ENCODE results near the gene RNU6-9. TPM values are rescaled to one million over a fixed set of nuclear protein-coding genes. Genes with fewer than 3 reads are reported as not detected.

The RNU6-9 gene
- total RNA-seq, 4 donors from 2014 or later = not detected

- peaks cover 48% of the 10 kb centered on the region for H3K27me3 ChIP-seq
- peaks cover 49% of the 10 kb centered on the region for H3K4me1 ChIP-seq
- no peak for DNase-seq (ENCODE audit: low spot score in 2 of 2)
- H3K9me3 ChIP-seq = no peaks in the 10 kb centered on the region
- H3K36me3 ChIP-seq = no peaks in the 10 kb centered on the region
- WGBS = no CpG with 5 or more reads among the region's 12 CpGs
- H3K27ac ChIP-seq = no peak overlapping the region
- H3K4me3 ChIP-seq = no peak overlapping the region
- TF ChIP-seq POLR2A (IDR thresholded peaks at IDR 0.05) (no peak), POLR2AphosphoS5 (IDR thresholded peaks at IDR 0.05) (no peak), CTCF (IDR thresholded peaks at IDR 0.05) (no peak), EP300 (IDR thresholded peaks at IDR 0.05) (no peak)
Observed at GRCh38 chr19:918152-918437, 24.8 kb downstream of the RNU6-9 start.

GRCh38 chr19:918481-919198 lies 25.4 kb downstream of the RNU6-9 start:
- H3K4me1 ChIP-seq = peaks cover 45% of the 10 kb centered on the region
- no peak for TF ChIP-seq EP300 (IDR thresholded peaks at IDR 0.05)
- TF ChIP-seq POLR2A (IDR thresholded peaks at IDR 0.05) = no peak
- TF ChIP-seq POLR2AphosphoS5 (IDR thresholded peaks at IDR 0.05) = no peak
- no peak for TF ChIP-seq CTCF (IDR thresholded peaks at IDR 0.05)
- 3% methylated on average over 33 of the region's 58 CpGs for WGBS
- no peaks in the 10 kb centered on the region for H3K9me3 ChIP-seq
- no peak overlapping the region for H3K27ac ChIP-seq
- no peak for DNase-seq (ENCODE audit: low spot score in 2 of 2)
- no peak overlapping the region for H3K4me3 ChIP-seq
- no peaks in the 10 kb centered on the region for H3K36me3 ChIP-seq
- peaks cover 48% of the 10 kb centered on the region for H3K27me3 ChIP-seq

GRCh38 chr19:919199-920050 lies 26.1 kb downstream of the RNU6-9 start:
- DNase-seq (ENCODE audit: low spot score in 2 of 2) = no peak
- H3K36me3 ChIP-seq = no peaks in the 10 kb centered on the region
- H3K27ac ChIP-seq = no peak overlapping the region
- peaks cover 44% of the 10 kb centered on the region for H3K4me1 ChIP-seq
- 2% methylated on average over 24 of the region's 68 CpGs for WGBS
- H3K4me3 ChIP-seq = peak overlapping the region; percentile 34
- peaks cover 48% of the 10 kb centered on the region for H3K27me3 ChIP-seq
- no peak for TF ChIP-seq EP300 (IDR thresholded peaks at IDR 0.05)
- TF ChIP-seq POLR2A (IDR thresholded peaks at IDR 0.05) = no peak
- no peak for TF ChIP-seq POLR2AphosphoS5 (IDR thresholded peaks at IDR 0.05)
- TF ChIP-seq CTCF (IDR thresholded peaks at IDR 0.05) = no peak
- H3K9me3 ChIP-seq = no peaks in the 10 kb centered on the region

GRCh38 chr19:920051-920864 lies 27.0 kb downstream of the RNU6-9 start:
- Histone ChIP-seq H3K9me3 (no peaks in the 10 kb centered on the region), H3K27me3 (peaks cover 48% of the 10 kb centered on the region), H3K4me3 (peak overlapping the region; percentile 34), H3K27ac (no peak overlapping the region), H3K36me3 (no peaks in the 10 kb centered on the region), H3K4me1 (peaks cover 50% of the 10 kb centered on the region)
- 3% methylated on average over 7 of the region's 84 CpGs for WGBS
- TF ChIP-seq EP300 (IDR thresholded peaks at IDR 0.05) (no peak), POLR2AphosphoS5 (IDR thresholded peaks at IDR 0.05) (no peak), CTCF (IDR thresholded peaks at IDR 0.05) (no peak), POLR2A (IDR thresholded peaks at IDR 0.05) (no peak)
- DNase-seq (ENCODE audit: low spot score in 2 of 2) = no peak

Data from suprapubic skin (tissue), 4 donors.